GM20000 (cell line): ENCODE results near the gene VILL.

Source experiments
- DNase-seq: peaks from one replicate; pipeline ENCODE4 v3.0.0; 2012; ENCODE audit warnings: low spot score
- CTCF ChIP-seq: IDR thresholded peaks from 2 replicates; pipeline ENCODE4 v1.5.1; 2012; ENCODE audit warnings: mild to moderate bottlenecking, control low read depth; ENCODE audit errors: extremely low read depth, missing control alignments

The VILL gene

GRCh38 chr3:37990527-37990926 is at the start of gene VILL:
VILL (plus strand) TSS chr3:37990786; CDS start chr3:37993673, 2,887 bp downstream.
- no peak for DNase-seq
- TF ChIP-seq CTCF: no peak

GRCh38 chr3:37941608-37942508 is 48.7 kb upstream of the VILL start:
- no peak for DNase-seq
- no peak for TF ChIP-seq CTCF

- no peak for DNase-seq
- TF ChIP-seq CTCF: no peak
Measured at GRCh38 chr3:37942646-37943045, 47.9 kb upstream of the VILL start.

- no peak for TF ChIP-seq CTCF
- DNase-seq: no peak
Measured at GRCh38 chr3:37943126-37943525, 47.5 kb upstream of the VILL start.

GRCh38 chr3:37943631-37944314 is 46.8 kb upstream of the VILL start:
- no peak for TF ChIP-seq CTCF
- DNase-seq: no peak

- no peak for TF ChIP-seq CTCF
- DNase-seq: no peak
Measured at GRCh38 chr3:37944391-37944842, 46.2 kb upstream of the VILL start.
